ENCODE data around the gene SERPINB10.

SERPINB10 gene

GRCh38 chr18:63907664-63908063 lies at the start of gene SERPINB10:
Gene SERPINB10, plus strand, starts transcription at chr18:63907958. Its CDS starts 7,553 bp downstream, at chr18:63915511.
- no peak for TF ChIP-seq POLR2A (IDR thresholded peaks at IDR 0.05; ENCODE audit: low read length)
- TF ChIP-seq GATA1 (IDR thresholded peaks at IDR 0.05; ENCODE audit: low read depth, low read length), result no peak
- no peak for DNase-seq

GRCh38 chr18:63858456-63858855 lies 49.3 kb upstream of the SERPINB10 start:
- no peak for DNase-seq
- TF ChIP-seq GATA1 (IDR thresholded peaks at IDR 0.05; ENCODE audit: low read depth, low read length) (no peak), POLR2A (IDR thresholded peaks at IDR 0.05; ENCODE audit: low read length) (no peak)

DNA sequence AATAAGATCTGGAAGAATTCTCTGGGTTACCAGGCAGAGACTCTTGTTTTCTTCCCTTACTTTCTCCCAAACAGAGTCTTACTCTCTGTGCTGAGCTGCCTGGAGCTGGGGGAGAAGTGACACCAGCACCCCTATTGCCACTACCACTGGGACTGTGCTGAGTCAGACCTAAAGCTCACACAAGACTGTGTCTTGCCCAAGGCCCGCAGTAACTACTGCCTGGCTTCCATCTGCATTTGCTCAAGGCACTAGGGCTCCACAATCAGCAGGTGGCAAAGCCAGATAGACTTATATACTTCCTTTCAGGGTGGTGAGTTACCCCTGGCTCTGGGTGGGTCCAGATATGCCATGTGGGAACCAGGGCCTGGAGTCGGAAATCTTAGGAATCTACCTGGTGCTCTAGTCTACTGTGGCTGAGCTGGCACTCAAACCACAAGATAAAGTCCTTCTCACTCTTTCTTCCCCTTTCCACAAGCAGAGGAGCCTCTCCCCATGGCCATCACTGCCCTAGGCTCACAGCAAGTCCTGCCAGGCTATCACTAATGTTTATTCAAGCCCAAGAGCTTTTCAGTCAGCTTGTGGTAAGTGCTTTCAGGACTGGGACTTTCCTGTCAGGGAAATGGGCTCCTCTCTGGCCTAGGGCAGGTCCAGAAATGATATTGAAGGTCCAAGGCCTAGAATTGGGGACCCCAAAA lies 47.8 kb upstream of the SERPINB10 start:
- TF ChIP-seq GATA1 (IDR thresholded peaks at IDR 0.05; ENCODE audit: low read depth, low read length) (no peak), POLR2A (IDR thresholded peaks at IDR 0.05; ENCODE audit: low read length) (no peak)
- DNase-seq, result no peak

DNA sequence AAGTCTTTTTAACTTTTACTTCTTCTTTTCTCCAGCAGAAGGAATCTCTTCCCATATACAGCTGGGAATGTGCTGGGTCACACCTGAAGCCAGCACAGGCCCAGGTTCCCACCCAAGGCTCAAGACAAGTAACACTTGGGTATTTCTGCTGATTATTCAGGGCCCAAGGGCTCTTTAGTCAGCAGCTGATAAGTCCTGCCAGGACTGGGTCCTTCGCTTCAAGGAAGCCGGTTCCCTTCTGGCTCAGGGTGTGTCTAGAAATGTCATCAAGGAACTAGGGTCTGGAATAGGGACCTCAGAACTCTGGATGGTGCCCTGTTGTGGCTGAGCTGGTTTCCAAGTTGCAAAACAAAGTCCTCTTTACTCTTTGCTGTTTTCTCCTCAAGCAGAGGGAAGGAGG lies 47.2 kb upstream of the SERPINB10 start:
- DNase-seq, result no peak

GRCh38 chr18:63867368-63868125 lies 40.2 kb upstream of the SERPINB10 start:
- no peak for DNase-seq
- no peak for TF ChIP-seq POLR2A (IDR thresholded peaks at IDR 0.05; ENCODE audit: low read length)
- TF ChIP-seq GATA1 (IDR thresholded peaks at IDR 0.05; ENCODE audit: low read depth, low read length), result no peak

More for the DNA sequence above, 47.2 kb upstream of the SERPINB10 start:
- no peak for TF ChIP-seq GATA1 (IDR thresholded peaks at IDR 0.05; ENCODE audit: low read depth, low read length)
- TF ChIP-seq POLR2A (IDR thresholded peaks at IDR 0.05; ENCODE audit: low read length), result no peak

DNA sequence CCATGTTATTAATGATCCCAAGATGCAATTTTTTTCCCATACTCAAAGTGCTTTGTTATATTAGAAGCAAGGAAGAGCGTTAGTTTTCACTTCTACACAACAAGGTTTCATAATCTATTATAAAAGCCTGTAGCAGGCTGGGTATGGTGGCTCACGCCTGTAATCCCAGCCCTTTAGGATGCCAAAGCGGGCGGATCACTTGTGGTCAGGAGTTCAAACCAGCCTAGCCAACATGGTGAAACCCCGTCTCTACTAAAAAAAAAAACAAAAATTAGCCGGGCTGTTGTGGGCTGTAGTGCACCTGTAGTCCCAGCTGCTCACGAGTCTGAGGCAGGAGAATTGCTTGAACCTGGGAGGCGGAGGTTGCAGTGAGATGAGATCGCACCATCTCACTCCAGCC lies 39.2 kb upstream of the SERPINB10 start:
- no peak for DNase-seq
- TF ChIP-seq GATA1 (IDR thresholded peaks at IDR 0.05; ENCODE audit: low read depth, low read length), result no peak
- TF ChIP-seq POLR2A (IDR thresholded peaks at IDR 0.05; ENCODE audit: low read length), result no peak

DNA sequence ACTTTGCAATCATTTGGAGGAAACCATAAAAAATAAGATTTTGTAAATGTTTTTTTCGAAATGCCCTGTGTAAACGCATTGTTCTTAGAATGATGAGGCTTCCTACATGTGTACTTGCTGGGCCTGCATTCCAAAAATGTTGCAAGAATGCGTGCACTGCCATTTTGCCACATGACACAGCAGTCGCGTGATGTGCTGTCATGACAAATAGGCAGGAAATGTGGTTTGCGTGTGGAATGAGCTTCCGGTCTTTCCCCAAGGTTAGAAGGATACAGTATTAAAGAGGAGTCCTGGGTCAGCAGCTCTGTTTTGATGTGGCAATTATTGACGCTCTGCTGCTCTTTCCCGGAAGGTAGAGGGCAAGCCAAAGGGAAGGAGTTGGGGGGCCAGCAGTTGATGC lies 38.4 kb upstream of the SERPINB10 start:
- DNase-seq, result no peak
- TF ChIP-seq POLR2A (IDR thresholded peaks at IDR 0.05; ENCODE audit: low read length) (no peak), GATA1 (IDR thresholded peaks at IDR 0.05; ENCODE audit: low read depth, low read length) (no peak)

DNA sequence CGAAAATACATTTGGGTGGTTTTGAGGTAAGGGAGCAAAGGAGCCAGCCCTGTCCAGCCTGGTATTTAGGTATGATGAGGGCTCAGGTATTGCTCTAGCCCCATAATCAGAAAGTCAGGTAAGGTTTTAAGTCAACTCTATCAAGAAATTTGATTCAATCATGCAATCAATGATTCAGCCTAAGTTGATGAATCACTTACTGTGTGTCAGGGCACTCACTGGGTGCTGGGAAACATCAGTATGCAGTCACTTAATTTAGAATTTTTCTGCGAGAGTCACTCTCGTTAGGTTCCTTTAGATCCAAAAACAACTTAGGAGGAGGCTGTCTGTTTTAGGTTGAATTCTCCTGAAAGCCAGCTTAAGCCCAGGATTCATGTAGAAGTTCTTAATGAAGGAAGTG lies 37.9 kb upstream of the SERPINB10 start:
- TF ChIP-seq GATA1 (IDR thresholded peaks at IDR 0.05; ENCODE audit: low read depth, low read length) (no peak), POLR2A (IDR thresholded peaks at IDR 0.05; ENCODE audit: low read length) (no peak)
- no peak for DNase-seq

DNA sequence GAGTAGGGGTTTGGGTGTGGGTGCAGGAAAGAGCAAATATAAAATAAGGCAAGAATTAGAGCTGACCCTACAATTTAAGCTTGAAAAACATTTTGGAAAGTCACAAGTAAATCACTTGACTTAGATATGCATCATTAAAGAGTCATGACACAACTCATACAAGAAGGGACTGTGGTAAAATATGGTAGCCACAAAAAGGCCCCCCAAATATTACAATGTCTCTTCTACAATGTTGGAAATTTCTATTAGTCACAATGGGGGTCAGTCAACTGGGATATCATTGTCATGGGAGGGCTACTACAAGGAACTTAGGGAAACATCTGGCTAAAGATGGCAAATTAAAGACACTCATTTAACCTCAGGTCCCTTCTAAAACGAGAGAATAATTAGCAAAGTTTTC lies 35.9 kb upstream of the SERPINB10 start:
- no peak for TF ChIP-seq GATA1 (IDR thresholded peaks at IDR 0.05; ENCODE audit: low read depth, low read length)
- no peak for TF ChIP-seq POLR2A (IDR thresholded peaks at IDR 0.05; ENCODE audit: low read length)
- DNase-seq, result no peak

DNA sequence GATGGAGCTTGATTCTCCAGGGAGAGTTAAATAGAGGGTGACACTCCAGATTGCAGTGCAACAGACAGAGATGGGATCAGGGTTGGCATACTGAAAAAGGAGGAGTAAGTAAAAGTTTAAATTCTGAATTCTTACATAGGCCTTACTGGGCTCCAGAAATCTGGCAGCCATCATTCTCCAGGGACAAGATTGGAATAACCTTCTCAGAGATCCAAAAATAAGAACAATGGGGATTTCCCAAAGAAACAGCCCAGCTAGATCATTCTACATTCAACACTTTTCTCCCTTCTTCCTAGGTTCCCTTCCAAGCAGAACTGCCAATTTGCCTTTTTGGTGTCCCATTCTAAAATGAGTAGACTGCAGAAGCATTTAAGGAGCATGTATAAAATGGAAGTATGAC lies 35.2 kb upstream of the SERPINB10 start:
- DNase-seq, result no peak
- TF ChIP-seq POLR2A (IDR thresholded peaks at IDR 0.05; ENCODE audit: low read length) (no peak), GATA1 (IDR thresholded peaks at IDR 0.05; ENCODE audit: low read depth, low read length) (no peak)

- TF ChIP-seq GATA1 (IDR thresholded peaks at IDR 0.05; ENCODE audit: low read depth, low read length), result no peak
- no peak for TF ChIP-seq POLR2A (IDR thresholded peaks at IDR 0.05; ENCODE audit: low read length)
Measured at GRCh38 chr18:63878343-63878742, 29.4 kb upstream of the SERPINB10 start.

GRCh38 chr18:63878925-63879324 lies 28.8 kb upstream of the SERPINB10 start:
- TF ChIP-seq GATA1 (IDR thresholded peaks at IDR 0.05; ENCODE audit: low read depth, low read length), result no peak
- no peak for TF ChIP-seq POLR2A (IDR thresholded peaks at IDR 0.05; ENCODE audit: low read length)
- no peak for DNase-seq

More at GRCh38 chr18:63878343-63878742, 29.4 kb upstream of the SERPINB10 start:
- DNase-seq, result no peak

DNA sequence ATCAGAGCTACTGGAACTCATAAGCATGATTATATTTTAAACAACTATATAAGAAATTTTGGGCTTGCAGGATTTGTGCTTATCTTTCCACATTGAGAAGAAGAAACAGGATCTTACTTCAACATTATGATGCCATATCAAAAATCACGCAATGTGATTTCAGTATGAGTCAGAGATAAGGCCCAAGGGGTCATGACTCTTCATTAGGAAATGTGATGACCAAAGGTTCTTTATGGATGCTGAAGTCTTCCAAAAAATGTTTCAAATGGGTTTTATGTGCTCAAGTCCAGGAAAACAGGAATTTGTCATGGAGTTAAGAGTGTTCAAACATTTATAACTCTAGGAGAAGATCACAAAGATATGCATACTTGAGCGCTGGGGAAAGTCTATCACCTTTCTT lies 28.0 kb upstream of the SERPINB10 start:
- TF ChIP-seq POLR2A (IDR thresholded peaks at IDR 0.05; ENCODE audit: low read length), result no peak
- no peak for TF ChIP-seq GATA1 (IDR thresholded peaks at IDR 0.05; ENCODE audit: low read depth, low read length)
- DNase-seq, result no peak

DNA sequence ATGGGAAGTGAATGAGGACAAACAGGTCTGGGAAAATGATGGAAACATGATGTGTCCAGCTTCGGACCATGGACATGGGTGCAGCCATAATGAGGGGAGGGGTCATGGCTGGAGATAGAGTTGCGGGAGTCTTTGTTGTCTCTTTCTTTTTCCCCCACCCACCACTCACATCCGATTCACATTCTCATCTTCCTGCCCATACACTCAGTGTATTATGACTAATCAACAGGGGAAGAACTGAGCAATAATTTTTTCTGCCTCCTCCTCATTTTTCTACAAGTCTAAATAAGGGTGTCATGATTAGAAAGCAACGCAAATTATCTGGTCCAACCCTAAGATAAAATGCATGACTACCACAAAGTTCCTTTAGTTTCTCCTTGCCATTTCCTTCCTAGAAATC lies 25.9 kb upstream of the SERPINB10 start:
- DNase-seq, result no peak

More for the DNA sequence above, 25.9 kb upstream of the SERPINB10 start:
- TF ChIP-seq GATA1 (IDR thresholded peaks at IDR 0.05; ENCODE audit: low read depth, low read length) (no peak), POLR2A (IDR thresholded peaks at IDR 0.05; ENCODE audit: low read length) (no peak)
